Lower leg skin (tissue), 3 donors: Measurements from ENCODE around the gene EPB41.

Experiments used
- CTCF ChIP-seq, 3 donors: fragments of 450-650 bp; IDR thresholded peaks; one replicate each; pipeline ENCODE4 v1.5.1; 2016; ENCODE audit warnings: antibody characterized with exemption in 3 of 3, mild to moderate bottlenecking in 3 of 3, moderate library complexity in 2 of 3
- POLR2A ChIP-seq, 2 donors: fragments of 450-650 bp; IDR thresholded peaks; one replicate each; pipeline ENCODE4 v1.6.1; 2016 to 2017; ENCODE audit warnings: antibody characterized with exemption in 2 of 2, mild to moderate bottlenecking in 1 of 2, moderate library complexity in 1 of 2

GRCh38 chr1:29050166-29050565 is 135.8 kb downstream of the EPB41 start:
- TF ChIP-seq CTCF (IDR thresholded peaks at IDR 0.05) (no peak), POLR2A (IDR thresholded peaks at IDR 0.05) (no peak)
